Measurements from ENCODE around the gene XRCC1.

DNA sequence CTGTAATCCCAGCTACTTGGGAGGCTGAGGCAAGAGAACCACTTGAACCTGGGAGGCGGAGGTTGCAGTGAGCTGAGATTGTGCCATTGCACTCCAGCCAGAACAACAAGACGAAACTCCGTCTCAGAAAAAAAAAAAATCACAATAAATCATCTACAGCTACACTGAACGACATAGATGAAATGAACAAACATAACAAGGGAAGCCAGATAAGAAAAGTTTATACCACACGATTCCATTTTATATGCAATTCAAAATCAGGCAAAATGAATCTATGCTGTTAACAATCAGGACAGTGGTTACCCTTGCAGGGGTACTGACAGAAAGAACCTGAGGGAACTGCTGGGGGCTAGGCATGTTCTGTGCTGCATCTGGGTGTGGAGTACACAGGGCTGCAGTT, 5.7 kb downstream of the XRCC1 start:
- TF ChIP-seq, protein P1, sequence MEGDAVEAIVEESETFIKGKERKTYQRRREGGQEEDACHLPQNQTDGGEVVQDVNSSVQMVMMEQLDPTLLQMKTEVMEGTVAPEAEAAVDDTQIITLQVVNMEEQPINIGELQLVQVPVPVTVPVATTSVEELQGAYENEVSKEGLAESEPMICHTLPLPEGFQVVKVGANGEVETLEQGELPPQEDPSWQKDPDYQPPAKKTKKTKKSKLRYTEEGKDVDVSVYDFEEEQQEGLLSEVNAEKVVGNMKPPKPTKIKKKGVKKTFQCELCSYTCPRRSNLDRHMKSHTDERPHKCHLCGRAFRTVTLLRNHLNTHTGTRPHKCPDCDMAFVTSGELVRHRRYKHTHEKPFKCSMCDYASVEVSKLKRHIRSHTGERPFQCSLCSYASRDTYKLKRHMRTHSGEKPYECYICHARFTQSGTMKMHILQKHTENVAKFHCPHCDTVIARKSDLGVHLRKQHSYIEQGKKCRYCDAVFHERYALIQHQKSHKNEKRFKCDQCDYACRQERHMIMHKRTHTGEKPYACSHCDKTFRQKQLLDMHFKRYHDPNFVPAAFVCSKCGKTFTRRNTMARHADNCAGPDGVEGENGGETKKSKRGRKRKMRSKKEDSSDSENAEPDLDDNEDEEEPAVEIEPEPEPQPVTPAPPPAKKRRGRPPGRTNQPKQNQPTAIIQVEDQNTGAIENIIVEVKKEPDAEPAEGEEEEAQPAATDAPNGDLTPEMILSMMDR (IDR thresholded peaks at IDR 0.05) = no peak
- no peak for TF ChIP-seq ZFX (IDR thresholded peaks at IDR 0.05; ENCODE audit: borderline replicate concordance)

Measured in 22Rv1 (cell line).